Neural progenitor cell (in vitro differentiated cells): ENCODE results near the gene ITPR3. TPM values are rescaled to one million over a fixed set of nuclear protein-coding genes. Genes with fewer than 3 reads are reported as not detected.

Experiments used
- DNase-seq: peaks from one replicate; pipeline ENCODE4 v3.0.0-alpha.2; 2016; ENCODE audit warnings: low spot score
- H2AFZ ChIP-seq: fragments of 200-600 bp; sonication (generic); replicated peaks from 2 replicates; pipeline ENCODE4 v1.6.1; 2016; ENCODE audit warnings: antibody characterized with exemption
- H3F3A ChIP-seq: fragments of 200-600 bp; sonication (generic); 2 replicates; pipeline ENCODE4 v1.6.1; 2016; ENCODE audit warnings: antibody characterized with exemption, low read depth
- H3K27ac ChIP-seq: fragments of 200-600 bp; sonication (generic); 2 replicates; pipeline ENCODE4 v1.5.1; 2016; ENCODE audit warnings: mild to moderate bottlenecking
- H3K27me3 ChIP-seq: fragments of 200-600 bp; sonication (generic); 2 replicates; pipeline ENCODE4 v1.6.1; 2016; ENCODE audit warnings: mild to moderate bottlenecking, moderate library complexity
- H3K36me3 ChIP-seq: fragments of 200-600 bp; sonication (generic); 2 replicates; pipeline ENCODE4 v1.5.1; 2016
- H3K4me1 ChIP-seq: fragments of 200-600 bp; sonication (generic); 2 replicates; pipeline ENCODE4 v1.6.1; 2016; ENCODE audit warnings: mixed run types
- H3K4me2 ChIP-seq: fragments of 200-600 bp; sonication (generic); 2 replicates; pipeline ENCODE4 v1.6.1; 2016
- H3K4me3 ChIP-seq: fragments of 200-600 bp; sonication (generic); 2 replicates; pipeline ENCODE4 v1.5.1; 2016
- H3K79me2 ChIP-seq: fragments of 200-600 bp; sonication (generic); 2 replicates; pipeline ENCODE4 v1.6.1; 2016; ENCODE audit warnings: low read depth
- H3K9ac ChIP-seq: fragments of 200-600 bp; sonication (generic); 2 replicates; pipeline ENCODE4 v1.6.1; 2016
- H3K9me3 ChIP-seq: fragments of 200-600 bp; sonication (generic); 2 replicates; pipeline ENCODE4 v1.5.1; 2016; ENCODE audit warnings: low read depth
- H4K20me1 ChIP-seq: fragments of 200-600 bp; sonication (generic); 2 replicates; pipeline ENCODE4 v1.6.1; 2016; ENCODE audit warnings: low read depth
- H3K27ac Mint-ChIP-seq: 3 replicates; pipeline ENCODE4 v1.8.0; 2021; ENCODE audit warnings: mixed read lengths
- H3K27me3 Mint-ChIP-seq: 2 replicates; pipeline ENCODE4 v1.8.0; 2022; ENCODE audit warnings: low read depth, mild to moderate bottlenecking, inconsistent platforms, moderate library complexity, mixed read lengths; ENCODE audit not compliant: insufficient read depth
- H3K36me3 Mint-ChIP-seq: 3 replicates; pipeline ENCODE4 v1.8.0; 2021; ENCODE audit warnings: mixed read lengths
- H3K4me1 Mint-ChIP-seq: 3 replicates; pipeline ENCODE4 v1.8.0; 2021; ENCODE audit warnings: mixed read lengths
- H3K4me3 Mint-ChIP-seq: 3 replicates; pipeline ENCODE4 v1.8.0; 2021; ENCODE audit warnings: mild to moderate bottlenecking, moderate library complexity, mixed read lengths
- H3K9me3 Mint-ChIP-seq: 3 replicates; pipeline ENCODE4 v1.8.0; 2020; ENCODE audit warnings: mixed read lengths
- EZH2 ChIP-seq: fragments of 200-600 bp; sonication (generic); IDR thresholded peaks from 2 replicates; pipeline ENCODE4 v1.6.1; 2017; ENCODE audit warnings: antibody characterized with exemption, mild to moderate bottlenecking, moderate library complexity
- EZH2phosphoT487 ChIP-seq: fragments of 200-600 bp; sonication (generic); IDR thresholded peaks from 2 replicates; pipeline ENCODE4 v1.6.1; 2017; ENCODE audit warnings: antibody characterized with exemption
- total RNA-seq: library from RNA; depleted of rRNA; stranded (reverse); fragments of >200 nt; gene quantifications from 2 replicates; pipeline ENCODE4 v1.2.3, GENCODE V29; 2015; ENCODE audit warnings: low replicate concordance
- TF ChIP-seq, protein P1 (sequence below): fragments of 200-600 bp; sonication (generic); IDR thresholded peaks from 2 replicates; pipeline ENCODE4 v1.5.1; 2017; ENCODE audit warnings: antibody characterized with exemption, mild to moderate bottlenecking

The ITPR3 gene
- total RNA-seq, 1 donor from 2014 or later: 1.5 TPM

DNA sequence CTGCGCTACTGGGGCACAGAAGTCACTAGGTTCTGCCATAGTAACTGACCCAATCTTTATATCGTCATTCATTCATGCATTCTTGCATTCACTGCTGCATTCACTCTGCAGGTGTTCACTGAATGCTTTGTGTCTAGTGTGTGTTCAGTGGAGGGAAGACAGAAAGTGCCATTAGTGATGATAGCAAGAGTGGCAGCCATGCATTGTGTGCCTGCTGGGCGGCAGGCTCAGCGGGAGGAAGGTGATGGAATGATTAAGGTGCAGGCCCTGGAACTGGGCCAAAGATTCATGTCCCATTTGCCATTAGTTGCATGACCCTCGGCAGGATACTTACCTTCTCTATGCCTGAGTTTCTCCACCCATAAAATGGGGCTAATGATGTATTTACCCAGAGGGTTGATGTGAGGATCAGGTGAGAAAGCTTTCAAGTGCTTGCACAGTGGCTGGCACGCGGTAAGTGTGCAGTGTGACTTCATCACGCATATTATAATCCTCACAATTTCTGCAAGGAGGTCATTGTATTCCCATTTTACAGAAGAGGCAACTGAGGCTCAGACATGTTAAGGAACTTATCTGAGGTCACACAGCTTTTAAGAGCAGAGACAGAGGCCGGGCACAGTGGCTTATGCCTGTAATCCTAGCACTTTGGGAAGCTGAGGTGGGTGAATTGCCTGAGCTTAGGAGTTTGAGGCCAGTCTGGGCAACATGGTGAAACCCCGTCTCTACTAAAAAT, 40.1 kb downstream of the ITPR3 start:
- Histone ChIP-seq H4K20me1 (no peaks in the 10 kb centered on the region), H3K4me3 (no peak overlapping the region), H3K36me3 (no peaks in the 10 kb centered on the region), H3K79me2 (no peaks in the 10 kb centered on the region), H3K9ac (no peak overlapping the region), H3K4me1 (peaks cover 10% of the 10 kb centered on the region), H3K27ac (no peak overlapping the region), H2AFZ (no peak overlapping the region), H3K27me3 (no peaks in the 10 kb centered on the region), H3K4me2 (no peak overlapping the region), H3F3A (peaks cover 4% of the 10 kb centered on the region), H3K9me3 (no peaks in the 10 kb centered on the region)
- Mint-ChIP-seq H3K4me1 (peaks cover 15% of the 10 kb centered on the region), H3K36me3 (no peaks in the 10 kb centered on the region), H3K9me3 (no peaks in the 10 kb centered on the region), H3K4me3 (no peak overlapping the region), H3K27ac (peak overlapping the region; percentile 46), H3K27me3 (peaks cover 2% of the 10 kb centered on the region)
- no peak for DNase-seq
- TF ChIP-seq, protein P1, sequence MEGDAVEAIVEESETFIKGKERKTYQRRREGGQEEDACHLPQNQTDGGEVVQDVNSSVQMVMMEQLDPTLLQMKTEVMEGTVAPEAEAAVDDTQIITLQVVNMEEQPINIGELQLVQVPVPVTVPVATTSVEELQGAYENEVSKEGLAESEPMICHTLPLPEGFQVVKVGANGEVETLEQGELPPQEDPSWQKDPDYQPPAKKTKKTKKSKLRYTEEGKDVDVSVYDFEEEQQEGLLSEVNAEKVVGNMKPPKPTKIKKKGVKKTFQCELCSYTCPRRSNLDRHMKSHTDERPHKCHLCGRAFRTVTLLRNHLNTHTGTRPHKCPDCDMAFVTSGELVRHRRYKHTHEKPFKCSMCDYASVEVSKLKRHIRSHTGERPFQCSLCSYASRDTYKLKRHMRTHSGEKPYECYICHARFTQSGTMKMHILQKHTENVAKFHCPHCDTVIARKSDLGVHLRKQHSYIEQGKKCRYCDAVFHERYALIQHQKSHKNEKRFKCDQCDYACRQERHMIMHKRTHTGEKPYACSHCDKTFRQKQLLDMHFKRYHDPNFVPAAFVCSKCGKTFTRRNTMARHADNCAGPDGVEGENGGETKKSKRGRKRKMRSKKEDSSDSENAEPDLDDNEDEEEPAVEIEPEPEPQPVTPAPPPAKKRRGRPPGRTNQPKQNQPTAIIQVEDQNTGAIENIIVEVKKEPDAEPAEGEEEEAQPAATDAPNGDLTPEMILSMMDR: no peak
- no peak for TF ChIP-seq EZH2
- no peak for TF ChIP-seq EZH2phosphoT487

DNA sequence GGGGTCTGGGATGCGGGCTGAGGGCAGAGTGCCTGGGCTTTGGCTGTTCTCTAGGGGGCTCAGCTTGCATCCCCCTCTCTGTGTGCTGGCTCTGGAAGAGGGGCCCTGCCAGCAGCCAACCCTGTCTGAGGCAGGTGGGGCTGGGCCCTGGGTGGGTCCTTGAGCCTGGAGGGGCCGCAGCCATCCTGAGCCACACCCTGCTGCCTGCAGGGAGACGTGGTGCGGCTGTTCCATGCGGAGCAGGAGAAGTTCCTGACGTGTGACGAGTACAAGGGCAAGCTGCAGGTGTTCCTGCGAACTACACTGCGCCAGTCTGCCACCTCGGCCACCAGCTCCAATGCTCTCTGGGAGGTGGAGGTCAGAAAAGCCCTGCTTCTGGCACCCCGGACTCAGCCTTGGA, 41.2 kb downstream of the ITPR3 start:
- no peak overlapping the region for H3K4me2 ChIP-seq
- no peaks in the 10 kb centered on the region for H3K9me3 Mint-ChIP-seq
- no peaks in the 10 kb centered on the region for H3K36me3 ChIP-seq
- H3K4me1 Mint-ChIP-seq: peaks cover 9% of the 10 kb centered on the region
- H3F3A ChIP-seq: no peaks in the 10 kb centered on the region
- H3K36me3 Mint-ChIP-seq: no peaks in the 10 kb centered on the region
- TF ChIP-seq, protein P1: no peak
- no peak for TF ChIP-seq EZH2phosphoT487
- no peak for TF ChIP-seq EZH2
- no peak overlapping the region for H3K27ac Mint-ChIP-seq
- no peaks in the 10 kb centered on the region for H3K4me1 ChIP-seq
- H2AFZ ChIP-seq: no peak overlapping the region
- DNase-seq: no peak
- no peak overlapping the region for H3K9ac ChIP-seq
- H4K20me1 ChIP-seq: no peaks in the 10 kb centered on the region
- peaks cover 2% of the 10 kb centered on the region for H3K27me3 Mint-ChIP-seq
- no peak overlapping the region for H3K4me3 ChIP-seq
- no peaks in the 10 kb centered on the region for H3K9me3 ChIP-seq
- no peak overlapping the region for H3K4me3 Mint-ChIP-seq
- no peaks in the 10 kb centered on the region for H3K79me2 ChIP-seq
- H3K27me3 ChIP-seq: no peaks in the 10 kb centered on the region
- no peak overlapping the region for H3K27ac ChIP-seq

GRCh38 chr6:33663028-33663427, 41.9 kb downstream of the ITPR3 start:
- no peaks in the 10 kb centered on the region for H3K9me3 Mint-ChIP-seq
- TF ChIP-seq, protein P1: no peak
- TF ChIP-seq EZH2 (no peak), EZH2phosphoT487 (no peak)
- H4K20me1 ChIP-seq: no peaks in the 10 kb centered on the region
- H3K9me3 ChIP-seq: no peaks in the 10 kb centered on the region
- DNase-seq: no peak
- H3K27ac ChIP-seq: no peak overlapping the region
- no peaks in the 10 kb centered on the region for H3K27me3 Mint-ChIP-seq
- peaks cover 9% of the 10 kb centered on the region for H3K4me1 Mint-ChIP-seq
- H3K36me3 ChIP-seq: no peaks in the 10 kb centered on the region
- H3K27me3 ChIP-seq: no peaks in the 10 kb centered on the region
- no peak overlapping the region for H3K27ac Mint-ChIP-seq
- no peak overlapping the region for H3K4me3 ChIP-seq
- no peak overlapping the region for H3K4me3 Mint-ChIP-seq
- H3F3A ChIP-seq: no peaks in the 10 kb centered on the region
- H3K36me3 Mint-ChIP-seq: no peaks in the 10 kb centered on the region
- H3K9ac ChIP-seq: no peak overlapping the region
- H3K4me1 ChIP-seq: no peaks in the 10 kb centered on the region
- no peak overlapping the region for H3K4me2 ChIP-seq
- no peaks in the 10 kb centered on the region for H3K79me2 ChIP-seq
- no peak overlapping the region for H2AFZ ChIP-seq
